Measurements from ENCODE around the gene CFAP77. TPM values are rescaled to one million over a fixed set of nuclear protein-coding genes. Genes with fewer than 3 reads are reported as not detected.

CFAP77 gene
- total and polyA plus RNA-seq, 9 donors = 0.11 to 0.16 (median 0.12) TPM; not detected in 6

DNA sequence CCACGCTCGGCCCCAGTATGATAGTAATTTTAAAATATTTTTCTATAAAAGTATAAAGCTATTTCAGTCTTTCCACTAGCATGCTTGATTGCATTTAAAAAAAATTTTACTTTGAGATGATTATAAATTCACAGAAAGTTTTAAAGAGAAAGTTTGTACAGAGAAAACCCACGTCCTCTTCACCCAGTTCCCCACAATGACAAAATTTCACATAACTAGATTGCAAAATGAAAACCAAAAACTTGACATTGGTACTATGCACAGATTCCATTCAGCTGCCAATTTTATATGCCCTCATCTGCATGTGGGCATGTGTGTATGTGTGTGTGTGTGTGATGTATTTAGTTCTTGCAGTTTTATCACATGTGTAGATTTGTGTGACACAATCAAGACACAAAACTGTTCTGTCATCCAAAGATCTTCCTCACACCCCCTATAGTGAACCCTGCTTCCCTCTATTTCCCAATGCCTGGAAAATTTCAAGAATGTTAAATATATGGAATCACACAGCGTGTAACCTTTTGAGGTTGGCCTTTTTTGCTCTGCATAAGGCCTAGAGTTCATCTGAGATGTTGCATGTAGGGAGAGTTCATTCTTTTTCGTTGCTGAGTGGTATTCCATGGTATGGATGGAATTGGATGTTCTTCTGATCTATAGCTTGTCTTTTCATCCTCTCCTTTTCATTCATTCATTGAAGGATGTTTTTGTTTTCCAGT lies 115.5 kb downstream of the CFAP77 start:
- Histone ChIP-seq H3K27ac (ENCODE audit: low read length) (no peak overlapping the region), H3K4me3 (ENCODE audit: low read length) (no peak overlapping the region), H3K9me3 (replicated peaks; ENCODE audit: control insufficient read depth, low read depth, low read length) (no peaks in the 10 kb centered on the region), H3K27me3 (ENCODE audit: control insufficient read depth, insufficient read depth, low read length) (peaks cover 2% of the 10 kb centered on the region), H3K36me3 (ENCODE audit: control insufficient read depth, insufficient read depth, low read length) (no peaks in the 10 kb centered on the region), H3K4me1 (ENCODE audit: control insufficient read depth, insufficient read depth, low read length) (no peaks in the 10 kb centered on the region)
- no CpG with 5 or more reads among the region's 5 CpGs for WGBS (ENCODE audit: insufficient coverage)
- no peak for DNase-seq

DNA sequence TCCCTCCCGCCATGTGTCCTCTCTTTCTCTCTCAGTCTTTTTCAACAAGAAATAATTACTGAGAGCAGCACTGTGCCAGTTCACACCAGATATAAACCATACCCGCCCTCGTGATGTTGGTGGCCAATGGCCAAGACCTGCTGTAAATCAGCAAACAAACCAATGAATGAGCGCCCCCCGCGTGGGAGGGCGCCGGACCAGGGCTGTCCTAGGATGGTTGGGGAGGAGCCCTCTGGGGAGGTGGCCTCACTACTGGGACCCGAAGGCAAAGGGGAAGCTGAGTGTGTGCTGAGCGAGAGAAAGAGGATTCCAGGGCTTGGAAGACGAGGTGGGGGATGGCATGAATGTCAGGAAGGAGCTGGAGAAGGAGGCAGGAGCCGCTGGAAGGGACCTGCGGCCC lies 121.2 kb downstream of the CFAP77 start:
- Histone ChIP-seq H3K27me3 (ENCODE audit: control insufficient read depth, insufficient read depth, low read length) (peaks cover 16% of the 10 kb centered on the region), H3K4me3 (ENCODE audit: low read length) (no peak overlapping the region), H3K4me1 (ENCODE audit: control insufficient read depth, insufficient read depth, low read length) (no peaks in the 10 kb centered on the region), H3K27ac (ENCODE audit: low read length) (no peak overlapping the region), H3K9me3 (replicated peaks; ENCODE audit: control insufficient read depth, low read depth, low read length) (peaks cover 4% of the 10 kb centered on the region), H3K36me3 (ENCODE audit: control insufficient read depth, insufficient read depth, low read length) (no peaks in the 10 kb centered on the region)
- DNase-seq = no peak
- WGBS (ENCODE audit: insufficient coverage) = 30% methylated on average over 10 of the region's 13 CpGs

DNA sequence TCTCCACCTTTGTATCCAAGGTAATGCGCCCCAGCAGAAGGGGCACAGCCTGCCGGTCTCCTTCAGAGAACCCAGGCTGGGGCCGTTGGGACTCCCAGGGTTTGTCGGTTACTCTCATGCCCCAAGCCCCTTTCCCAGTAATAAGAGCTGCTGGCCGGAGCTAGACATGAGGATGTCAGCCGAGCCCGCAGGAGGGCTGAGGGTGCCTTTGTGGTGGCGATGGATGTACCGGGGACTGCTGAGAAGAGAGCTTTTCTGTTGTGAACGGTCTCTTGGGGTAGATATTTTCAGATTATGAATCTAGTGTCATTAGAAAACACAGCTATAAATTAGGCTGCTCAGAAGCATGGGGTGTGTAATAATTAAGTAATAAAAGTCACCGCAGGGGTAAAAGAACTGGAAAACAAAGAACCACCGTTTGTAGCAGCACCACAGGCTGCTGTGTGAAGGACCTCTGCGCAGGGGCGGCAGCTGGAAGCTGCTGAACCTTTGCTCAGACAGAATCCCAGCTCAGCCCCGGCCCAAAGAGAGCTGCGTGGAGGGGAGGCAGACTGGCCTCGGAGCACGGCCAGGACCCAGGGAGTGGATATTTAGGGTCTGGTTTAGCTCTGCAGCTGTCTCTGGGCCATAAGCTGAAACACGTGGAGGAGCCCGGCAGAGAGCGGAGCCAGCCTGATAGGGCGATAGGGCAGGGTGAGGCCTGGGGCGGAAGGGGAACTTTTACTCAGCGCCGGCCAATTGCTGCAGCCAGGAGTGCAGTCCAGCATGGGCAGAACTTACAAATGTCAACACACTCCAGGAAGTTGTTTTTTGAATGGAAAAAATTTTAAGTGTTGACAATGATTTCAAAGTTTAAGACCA lies 121.9 kb downstream of the CFAP77 start:
- DNase-seq = no peak
- H3K4me3 ChIP-seq (ENCODE audit: low read length) = no peak overlapping the region
- H3K9me3 ChIP-seq (replicated peaks; ENCODE audit: control insufficient read depth, low read depth, low read length) = peaks cover 4% of the 10 kb centered on the region
- no peak overlapping the region for H3K27ac ChIP-seq (ENCODE audit: low read length)
- H3K4me1 ChIP-seq (ENCODE audit: control insufficient read depth, insufficient read depth, low read length) = no peaks in the 10 kb centered on the region
- 58% methylated on average over 18 of the region's 25 CpGs for WGBS (ENCODE audit: insufficient coverage)
- peaks cover 16% of the 10 kb centered on the region for H3K27me3 ChIP-seq (ENCODE audit: control insufficient read depth, insufficient read depth, low read length)
- no peaks in the 10 kb centered on the region for H3K36me3 ChIP-seq (ENCODE audit: control insufficient read depth, insufficient read depth, low read length)

DNA sequence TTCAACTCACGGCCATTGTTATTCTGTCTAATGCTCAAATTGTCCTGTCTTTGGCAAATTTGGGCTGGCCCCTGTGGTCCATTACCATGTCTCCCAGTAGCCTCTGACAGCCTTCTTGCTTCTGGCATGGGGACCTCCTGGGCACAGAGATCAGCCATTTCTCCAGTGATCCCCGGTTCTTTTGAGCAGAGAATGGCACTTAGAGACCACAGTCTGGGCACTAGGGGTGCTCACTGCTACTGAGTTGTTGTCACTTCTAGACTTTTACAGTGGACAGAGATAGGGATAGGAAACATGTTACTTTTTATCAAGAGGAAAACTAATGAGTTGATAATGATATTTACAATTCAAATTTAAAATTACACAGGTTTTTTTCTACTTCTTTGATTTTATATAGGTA lies 124.8 kb downstream of the CFAP77 start:
- no CpG with 5 or more reads among the region's 2 CpGs for WGBS (ENCODE audit: insufficient coverage)
- Histone ChIP-seq H3K36me3 (ENCODE audit: control insufficient read depth, insufficient read depth, low read length) (no peaks in the 10 kb centered on the region), H3K4me1 (ENCODE audit: control insufficient read depth, insufficient read depth, low read length) (no peaks in the 10 kb centered on the region), H3K27me3 (ENCODE audit: control insufficient read depth, insufficient read depth, low read length) (peaks cover 18% of the 10 kb centered on the region), H3K4me3 (ENCODE audit: low read length) (no peak overlapping the region), H3K27ac (ENCODE audit: low read length) (no peak overlapping the region), H3K9me3 (replicated peaks; ENCODE audit: control insufficient read depth, low read depth, low read length) (peaks cover 4% of the 10 kb centered on the region)
- no peak for DNase-seq

DNA sequence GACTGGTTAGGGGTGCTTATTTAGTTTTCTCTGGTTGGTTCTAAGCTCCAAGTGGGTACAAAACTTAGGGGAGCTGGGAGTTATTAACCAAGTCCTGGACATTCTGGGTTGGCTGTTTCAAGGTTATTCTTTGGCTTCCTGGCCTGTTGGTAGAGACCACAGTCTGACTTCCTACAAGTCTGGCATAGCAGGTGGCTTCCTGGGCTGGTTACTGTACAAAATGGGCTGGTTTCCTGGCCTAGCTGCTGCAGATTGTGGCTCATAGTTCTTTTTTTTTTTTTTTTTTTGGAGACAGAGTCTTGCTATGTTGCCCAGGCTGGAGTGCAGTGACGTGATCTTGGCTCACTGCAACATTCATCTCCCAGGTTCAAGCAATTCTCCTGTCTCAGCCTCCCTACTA lies 126.1 kb downstream of the CFAP77 start:
- WGBS (ENCODE audit: insufficient coverage) = no CpG with 5 or more reads among the region's 1 CpG
- no peaks in the 10 kb centered on the region for H3K4me1 ChIP-seq (ENCODE audit: control insufficient read depth, insufficient read depth, low read length)
- peaks cover 14% of the 10 kb centered on the region for H3K27me3 ChIP-seq (ENCODE audit: control insufficient read depth, insufficient read depth, low read length)
- DNase-seq = no peak
- no peaks in the 10 kb centered on the region for H3K36me3 ChIP-seq (ENCODE audit: control insufficient read depth, insufficient read depth, low read length)
- no peak overlapping the region for H3K27ac ChIP-seq (ENCODE audit: low read length)
- peaks cover 4% of the 10 kb centered on the region for H3K9me3 ChIP-seq (replicated peaks; ENCODE audit: control insufficient read depth, low read depth, low read length)
- no peak overlapping the region for H3K4me3 ChIP-seq (ENCODE audit: low read length)

DNA sequence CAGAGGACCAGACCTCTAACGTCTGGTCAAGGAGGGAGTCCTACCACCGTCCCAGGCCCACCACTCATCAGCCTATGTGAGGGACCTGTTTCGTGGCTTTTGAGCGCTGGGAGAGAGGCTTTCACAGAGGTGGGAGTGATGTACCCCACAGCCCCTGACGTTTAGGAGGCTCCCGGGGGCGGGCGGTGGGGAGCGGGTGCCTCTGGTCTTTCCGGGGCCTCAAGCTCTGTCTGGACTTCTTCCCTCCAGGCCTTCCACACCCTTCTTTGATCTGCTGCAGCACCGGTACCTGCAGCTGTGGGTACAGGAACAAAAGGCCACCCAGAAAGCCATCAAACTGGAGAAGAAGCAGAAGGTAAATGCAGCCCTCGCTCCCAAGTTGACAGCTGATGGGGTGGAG lies 127.3 kb downstream of the CFAP77 start:
- no peak for DNase-seq
- WGBS (ENCODE audit: insufficient coverage) = 75% methylated on average over 6 of the region's 12 CpGs
- H3K36me3 ChIP-seq (ENCODE audit: control insufficient read depth, insufficient read depth, low read length) = no peaks in the 10 kb centered on the region
- H3K27me3 ChIP-seq (ENCODE audit: control insufficient read depth, insufficient read depth, low read length) = peaks cover 3% of the 10 kb centered on the region
- no peaks in the 10 kb centered on the region for H3K4me1 ChIP-seq (ENCODE audit: control insufficient read depth, insufficient read depth, low read length)
- H3K9me3 ChIP-seq (replicated peaks; ENCODE audit: control insufficient read depth, low read depth, low read length) = peaks cover 4% of the 10 kb centered on the region
- H3K27ac ChIP-seq (ENCODE audit: low read length) = no peak overlapping the region
- no peak overlapping the region for H3K4me3 ChIP-seq (ENCODE audit: low read length)

DNA sequence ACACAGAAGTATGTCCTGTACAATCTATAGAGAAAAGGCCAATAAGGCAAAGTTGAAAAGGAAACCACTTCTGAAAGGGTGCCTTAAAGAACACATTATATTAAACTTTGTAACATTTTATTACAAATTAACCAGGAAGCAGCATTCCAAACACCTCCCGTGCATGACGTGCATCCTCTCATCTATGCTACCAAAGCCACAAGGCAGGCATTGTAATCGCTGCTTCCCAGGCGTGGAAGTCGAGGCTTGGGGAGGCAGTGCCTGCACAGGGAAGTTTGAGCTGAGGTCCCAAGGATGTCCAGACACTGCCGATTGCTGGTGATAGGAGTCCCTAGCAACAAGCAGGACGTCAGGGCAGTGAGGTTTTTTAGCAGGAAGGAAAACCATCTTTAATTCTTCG lies 128.1 kb downstream of the CFAP77 start:
- peaks cover 4% of the 10 kb centered on the region for H3K9me3 ChIP-seq (replicated peaks; ENCODE audit: control insufficient read depth, low read depth, low read length)
- 66% methylated on average over 6 of the region's 8 CpGs for WGBS (ENCODE audit: insufficient coverage)
- peaks cover 2% of the 10 kb centered on the region for H3K27me3 ChIP-seq (ENCODE audit: control insufficient read depth, insufficient read depth, low read length)
- H3K4me3 ChIP-seq (ENCODE audit: low read length) = no peak overlapping the region
- no peak overlapping the region for H3K27ac ChIP-seq (ENCODE audit: low read length)
- no peak for DNase-seq
- H3K36me3 ChIP-seq (ENCODE audit: control insufficient read depth, insufficient read depth, low read length) = no peaks in the 10 kb centered on the region
- H3K4me1 ChIP-seq (ENCODE audit: control insufficient read depth, insufficient read depth, low read length) = no peaks in the 10 kb centered on the region

DNA sequence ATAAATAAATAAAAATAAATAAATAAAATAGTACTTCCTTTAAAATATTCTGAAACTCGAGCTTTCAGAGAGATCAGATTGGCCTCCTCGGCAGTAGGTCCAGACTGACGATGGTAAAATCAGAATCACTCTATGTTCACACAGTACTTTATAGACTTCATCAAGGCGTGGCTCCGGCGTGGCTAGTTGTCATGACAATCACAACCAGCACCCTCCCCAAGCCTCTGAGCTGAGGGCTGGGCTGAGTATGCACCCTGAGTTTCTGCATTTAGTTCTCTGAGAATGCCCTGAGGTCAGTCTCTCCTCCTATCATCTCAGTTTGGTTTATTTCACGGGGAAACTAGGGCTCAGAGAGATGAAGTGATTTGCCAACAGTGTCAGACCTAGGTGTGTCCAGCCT lies 129.1 kb downstream of the CFAP77 start:
- H3K4me1 ChIP-seq (ENCODE audit: control insufficient read depth, insufficient read depth, low read length) = no peaks in the 10 kb centered on the region
- H3K27me3 ChIP-seq (ENCODE audit: control insufficient read depth, insufficient read depth, low read length) = peaks cover 2% of the 10 kb centered on the region
- H3K27ac ChIP-seq (ENCODE audit: low read length) = no peak overlapping the region
- 63% methylated on average over 4 of the region's 7 CpGs for WGBS (ENCODE audit: insufficient coverage)
- no peak for DNase-seq
- H3K36me3 ChIP-seq (ENCODE audit: control insufficient read depth, insufficient read depth, low read length) = no peaks in the 10 kb centered on the region
- peaks cover 4% of the 10 kb centered on the region for H3K9me3 ChIP-seq (replicated peaks; ENCODE audit: control insufficient read depth, low read depth, low read length)
- H3K4me3 ChIP-seq (ENCODE audit: low read length) = no peak overlapping the region

DNA sequence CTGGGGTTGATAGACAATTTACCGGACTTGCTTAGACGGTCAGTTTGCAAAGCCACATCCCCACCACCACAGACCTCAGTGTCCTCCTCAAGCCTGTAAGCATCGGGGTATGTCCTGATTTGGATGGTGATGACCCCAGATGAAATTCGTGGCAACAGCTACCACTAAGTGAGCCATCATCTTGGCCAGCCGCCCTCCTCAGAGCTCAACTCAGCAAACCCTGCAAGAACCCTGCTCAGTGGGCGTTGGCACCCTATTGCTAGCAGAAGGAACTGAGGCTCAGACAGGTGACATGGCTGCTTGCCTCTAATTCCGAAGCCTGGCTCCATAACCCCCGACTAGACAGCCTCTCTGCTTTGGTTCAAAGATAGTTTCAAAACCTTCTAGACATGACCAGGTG lies 131.0 kb downstream of the CFAP77 start:
- peaks cover 7% of the 10 kb centered on the region for H3K27me3 ChIP-seq (ENCODE audit: control insufficient read depth, insufficient read depth, low read length)
- no peaks in the 10 kb centered on the region for H3K36me3 ChIP-seq (ENCODE audit: control insufficient read depth, insufficient read depth, low read length)
- WGBS (ENCODE audit: insufficient coverage) = 96% methylated on average over 5 of the region's 8 CpGs
- H3K27ac ChIP-seq (ENCODE audit: low read length) = no peak overlapping the region
- peaks cover 3% of the 10 kb centered on the region for H3K4me1 ChIP-seq (ENCODE audit: control insufficient read depth, insufficient read depth, low read length)
- no peaks in the 10 kb centered on the region for H3K9me3 ChIP-seq (replicated peaks; ENCODE audit: control insufficient read depth, low read depth, low read length)
- no peak for DNase-seq
- H3K4me3 ChIP-seq (ENCODE audit: low read length) = no peak overlapping the region
